ENCODE data around the gene PSG2.
"Not testable (repeated sequence)": the region's sequence is repeated elsewhere in the genome, so short reads cannot be mapped to it uniquely, and the experiment has no call there.

- TF ChIP-seq CTCF, POLR2AphosphoS5 (IDR thresholded peaks at IDR 0.05): not testable (repeated sequence)
Measured at GRCh38 chr19:43027985-43028384, 54.5 kb downstream of the PSG2 start.
